ENCODE data around the gene TWIST2. TPM values are rescaled to one million over a fixed set of nuclear protein-coding genes. Genes with fewer than 3 reads are reported as not detected.

Gene TWIST2
- total RNA-seq, 1 experiment from 2014 or later, result not detected

DNA sequence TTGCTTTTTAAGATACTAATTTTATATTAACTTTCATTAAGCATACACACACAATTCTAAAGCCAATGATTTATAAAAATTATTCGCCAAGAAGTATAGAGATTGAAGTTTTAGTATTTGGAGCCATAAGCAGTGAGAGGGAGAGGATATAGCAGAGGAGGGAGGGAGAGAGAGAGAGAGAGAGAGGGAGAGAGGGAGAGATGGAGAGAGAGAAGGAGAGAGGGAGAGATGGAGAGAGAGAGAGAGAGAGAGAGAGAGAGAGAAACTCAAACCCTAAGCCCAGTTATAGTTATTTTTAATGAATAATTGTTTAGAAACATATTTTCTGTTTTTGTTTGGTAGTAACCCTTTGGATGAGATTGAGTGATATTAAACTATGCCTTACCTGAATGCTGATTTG is 5.3 kb downstream of the TWIST2 start:
- in situ Hi-C loops (cut with HindIII; ENCODE audit: low pct_unique_long_range_greater_than_20kb, low sequenced_read_pairs), result no loop called here

GRCh38 chr2:238853721-238854120 is 5.8 kb downstream of the TWIST2 start:
- in situ Hi-C loops (cut with HindIII; ENCODE audit: low pct_unique_long_range_greater_than_20kb, low sequenced_read_pairs), result no loop called here
- DNase-seq (ENCODE audit: low read depth), result no peak

More for the DNA sequence above, 5.3 kb downstream of the TWIST2 start:
- DNase-seq (ENCODE audit: low read depth), result no peak

DNA sequence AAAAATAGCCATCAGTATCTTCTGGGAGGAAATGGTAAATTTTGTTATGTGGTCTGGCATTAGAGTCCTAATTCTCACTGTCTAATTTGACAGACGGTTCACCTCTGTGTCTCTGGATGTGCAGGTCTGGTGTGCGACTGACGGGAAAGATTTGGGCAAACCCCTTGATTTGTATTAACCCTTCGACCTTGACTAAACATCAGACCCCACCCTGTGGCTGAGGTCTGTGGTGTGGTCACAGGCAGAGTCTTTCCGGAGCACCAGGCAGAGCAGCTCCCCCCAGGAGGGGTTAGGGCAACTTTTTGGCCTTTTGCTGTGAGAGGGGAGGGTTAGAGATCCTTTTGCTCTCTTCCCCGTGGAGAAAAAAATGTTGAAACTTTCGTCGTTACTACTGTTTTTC is 6.4 kb downstream of the TWIST2 start:
- no peak for DNase-seq (ENCODE audit: low read depth)
- in situ Hi-C loops (cut with HindIII; ENCODE audit: low pct_unique_long_range_greater_than_20kb, low sequenced_read_pairs), result no loop called here

- in situ Hi-C loops (cut with HindIII; ENCODE audit: low pct_unique_long_range_greater_than_20kb, low sequenced_read_pairs), result no loop called here
- no peak for DNase-seq (ENCODE audit: low read depth)
Observed at GRCh38 chr2:238854699-238855229, 6.9 kb downstream of the TWIST2 start.

- DNase-seq (ENCODE audit: low read depth), result no peak
- in situ Hi-C loops (cut with HindIII; ENCODE audit: low pct_unique_long_range_greater_than_20kb, low sequenced_read_pairs), result no loop called here
Observed at GRCh38 chr2:238855299-238855698, 7.4 kb downstream of the TWIST2 start.

- no peak for DNase-seq (ENCODE audit: low read depth)
- in situ Hi-C loops (cut with HindIII; ENCODE audit: low pct_unique_long_range_greater_than_20kb, low sequenced_read_pairs), result no loop called here
Observed at GRCh38 chr2:238855891-238856580, 8.2 kb downstream of the TWIST2 start.

DNA sequence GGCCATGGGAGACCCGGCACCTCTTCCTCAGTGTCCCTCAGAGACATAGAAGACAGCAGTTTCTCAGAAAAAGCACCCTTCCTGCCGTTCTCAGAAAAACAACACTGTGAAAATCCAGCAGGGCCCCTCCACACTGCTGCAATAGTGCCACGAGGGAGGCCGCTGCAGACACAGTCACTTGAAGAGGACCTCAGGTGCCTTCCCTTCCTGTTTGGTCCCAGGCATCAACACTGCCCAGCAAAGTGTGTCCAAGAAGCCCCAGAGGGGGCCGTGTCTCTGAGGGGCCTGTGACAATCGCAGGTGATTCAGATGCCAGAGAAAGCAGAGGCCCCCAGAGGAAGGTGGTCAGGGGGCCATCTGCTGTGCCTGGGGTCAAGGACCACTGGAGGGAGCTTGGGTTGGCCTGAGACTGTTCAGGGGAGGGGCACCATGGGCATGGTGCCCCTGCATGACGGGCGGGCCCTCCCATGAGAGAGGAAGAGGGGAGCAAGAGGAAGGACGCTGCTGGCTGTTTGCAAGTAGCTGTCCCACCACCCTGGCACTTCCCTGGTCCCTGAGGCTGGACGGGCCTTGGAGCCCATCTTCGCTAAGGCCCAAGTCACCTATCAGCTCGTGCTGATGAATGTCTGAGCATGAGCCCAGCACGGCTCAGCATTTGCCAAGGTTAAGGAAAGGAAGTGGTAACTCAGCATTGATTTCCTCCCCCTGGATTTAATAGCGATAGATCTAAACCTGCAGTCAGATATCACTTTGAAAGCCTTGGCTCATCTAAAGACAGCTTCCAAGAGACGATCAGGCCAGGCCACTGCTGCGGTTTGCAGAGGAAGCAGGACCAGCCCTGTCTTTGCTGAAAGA is 9.1 kb downstream of the TWIST2 start:
- in situ Hi-C loops (cut with HindIII; ENCODE audit: low pct_unique_long_range_greater_than_20kb, low sequenced_read_pairs), result no loop called here
- no peak for DNase-seq (ENCODE audit: low read depth)

GRCh38 chr2:238857959-238858358 is 10.1 kb downstream of the TWIST2 start:
- no peak for DNase-seq (ENCODE audit: low read depth)
- in situ Hi-C loops (cut with HindIII; ENCODE audit: low pct_unique_long_range_greater_than_20kb, low sequenced_read_pairs), result no loop called here

- DNase-seq (ENCODE audit: low read depth), result no peak
- in situ Hi-C loops (cut with HindIII; ENCODE audit: low pct_unique_long_range_greater_than_20kb, low sequenced_read_pairs), result no loop called here
Observed at GRCh38 chr2:238859636-238860347, 11.9 kb downstream of the TWIST2 start.

DNA sequence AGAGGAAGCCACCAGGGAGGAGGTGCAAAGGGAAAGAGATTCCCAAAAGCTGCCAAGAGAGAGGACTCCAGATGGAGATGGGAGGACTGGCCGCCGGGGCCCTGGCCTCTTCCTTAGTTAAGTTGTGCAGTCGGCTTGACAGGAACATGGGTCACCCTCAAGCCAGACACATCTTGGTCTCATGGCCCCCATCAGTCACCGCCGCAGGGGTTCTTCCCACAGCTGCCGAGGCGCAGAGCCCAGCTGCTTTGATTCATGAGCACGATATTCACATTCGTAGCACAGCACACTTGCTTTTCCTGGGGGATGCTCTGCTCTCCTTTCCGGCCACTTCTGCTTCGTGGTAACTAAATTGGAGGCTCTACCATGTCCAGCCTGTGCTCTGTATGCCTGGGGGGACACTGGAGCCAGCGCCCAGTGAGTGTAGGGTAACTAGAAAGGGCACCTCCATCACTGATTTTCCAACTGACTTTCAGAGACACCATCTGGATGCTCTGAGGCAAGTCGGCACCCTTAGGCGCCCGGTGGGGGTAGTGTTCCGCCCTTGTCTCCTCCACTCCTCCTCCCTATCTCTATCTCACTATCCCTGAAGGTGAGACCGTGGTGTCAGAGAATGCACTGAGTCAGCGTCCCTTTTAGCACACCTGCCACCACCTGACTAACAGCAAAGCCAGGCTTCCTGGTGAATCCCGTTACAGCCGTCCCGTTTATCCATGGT is 13.3 kb downstream of the TWIST2 start:
- in situ Hi-C loops (cut with HindIII; ENCODE audit: low pct_unique_long_range_greater_than_20kb, low sequenced_read_pairs), result no loop called here
- no peak for DNase-seq (ENCODE audit: low read depth)

DNA sequence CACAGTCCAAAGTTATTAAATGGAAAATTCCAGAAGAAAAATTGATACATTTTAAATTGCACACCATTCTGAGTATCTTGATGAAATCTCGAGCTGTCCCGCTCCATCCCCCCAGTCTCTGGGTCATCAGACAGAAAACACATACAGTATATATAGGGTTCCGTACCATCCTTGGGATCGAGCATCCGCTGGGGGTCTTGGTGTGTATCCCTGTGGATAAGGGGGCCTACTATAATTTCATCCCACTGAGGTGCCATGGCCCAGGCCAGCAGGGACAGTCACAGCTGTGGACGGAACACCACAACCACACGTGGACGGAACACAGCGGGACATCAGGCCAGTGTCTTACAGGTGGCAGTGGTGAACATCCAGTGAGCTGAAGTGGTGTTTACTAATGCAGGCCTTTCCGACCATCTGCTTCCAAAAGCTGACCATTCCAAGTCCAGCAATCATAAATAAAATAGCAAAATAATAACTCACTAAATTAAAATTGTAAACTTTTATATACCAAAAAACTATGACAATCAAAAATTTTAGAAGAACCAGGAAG is 14.0 kb downstream of the TWIST2 start:
- no peak for DNase-seq (ENCODE audit: low read depth)
- in situ Hi-C loops (cut with HindIII; ENCODE audit: low pct_unique_long_range_greater_than_20kb, low sequenced_read_pairs), result no loop called here

GRCh38 chr2:238862701-238863100 is 14.8 kb downstream of the TWIST2 start:
- in situ Hi-C loops (cut with HindIII; ENCODE audit: low pct_unique_long_range_greater_than_20kb, low sequenced_read_pairs), result no loop called here
- no peak for DNase-seq (ENCODE audit: low read depth)

- DNase-seq (ENCODE audit: low read depth), result no peak
- in situ Hi-C loops (cut with HindIII; ENCODE audit: low pct_unique_long_range_greater_than_20kb, low sequenced_read_pairs), result no loop called here
Observed at GRCh38 chr2:238863231-238863630, 15.3 kb downstream of the TWIST2 start.

GRCh38 chr2:238863749-238864206 is 15.9 kb downstream of the TWIST2 start:
- DNase-seq (ENCODE audit: low read depth), result no peak
- in situ Hi-C loops (cut with HindIII; ENCODE audit: low pct_unique_long_range_greater_than_20kb, low sequenced_read_pairs), result no loop called here

DNA sequence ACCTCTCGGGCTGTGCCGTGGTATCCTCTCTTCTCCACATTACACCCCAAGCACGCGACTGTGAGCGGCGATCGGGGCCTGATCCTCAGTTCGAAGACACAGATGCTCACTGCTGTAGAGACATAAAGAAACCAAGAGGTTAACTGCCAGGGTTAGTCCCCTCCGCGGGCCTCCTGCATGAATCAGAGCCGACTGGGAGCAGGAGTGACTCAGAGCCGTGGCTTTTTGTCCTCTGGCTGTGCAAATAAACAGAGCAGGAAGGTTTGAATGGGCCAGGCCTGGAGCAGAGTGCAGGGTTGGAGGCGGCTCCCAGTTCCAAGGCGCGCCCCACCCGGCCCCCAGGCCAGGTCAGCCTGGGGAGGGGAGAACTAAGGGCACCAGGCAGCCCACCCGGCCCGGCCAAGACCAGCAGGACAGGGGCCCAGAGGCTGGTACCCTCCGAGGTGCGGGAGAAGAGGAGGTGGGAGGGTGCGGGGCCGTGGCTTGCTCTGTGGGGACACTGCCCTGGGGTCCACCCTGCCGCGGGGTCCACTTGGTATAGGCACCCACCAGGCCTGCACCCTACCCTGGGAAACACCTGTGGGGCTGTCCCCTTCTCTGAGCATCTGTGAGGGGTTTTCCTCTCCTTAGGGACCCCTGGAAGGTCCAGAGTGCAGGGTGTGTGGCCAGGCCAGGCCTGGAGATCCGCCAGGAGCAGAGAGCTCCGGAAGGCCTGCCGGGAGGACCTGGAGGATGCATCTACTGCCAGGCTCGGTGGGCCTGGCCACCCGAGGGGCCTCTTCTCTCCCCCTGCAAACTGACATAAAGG is 16.5 kb downstream of the TWIST2 start:
- DNase-seq (ENCODE audit: low read depth), result peak; percentile 81
- in situ Hi-C loops (cut with HindIII; ENCODE audit: low pct_unique_long_range_greater_than_20kb, low sequenced_read_pairs), result no loop called here

DNA sequence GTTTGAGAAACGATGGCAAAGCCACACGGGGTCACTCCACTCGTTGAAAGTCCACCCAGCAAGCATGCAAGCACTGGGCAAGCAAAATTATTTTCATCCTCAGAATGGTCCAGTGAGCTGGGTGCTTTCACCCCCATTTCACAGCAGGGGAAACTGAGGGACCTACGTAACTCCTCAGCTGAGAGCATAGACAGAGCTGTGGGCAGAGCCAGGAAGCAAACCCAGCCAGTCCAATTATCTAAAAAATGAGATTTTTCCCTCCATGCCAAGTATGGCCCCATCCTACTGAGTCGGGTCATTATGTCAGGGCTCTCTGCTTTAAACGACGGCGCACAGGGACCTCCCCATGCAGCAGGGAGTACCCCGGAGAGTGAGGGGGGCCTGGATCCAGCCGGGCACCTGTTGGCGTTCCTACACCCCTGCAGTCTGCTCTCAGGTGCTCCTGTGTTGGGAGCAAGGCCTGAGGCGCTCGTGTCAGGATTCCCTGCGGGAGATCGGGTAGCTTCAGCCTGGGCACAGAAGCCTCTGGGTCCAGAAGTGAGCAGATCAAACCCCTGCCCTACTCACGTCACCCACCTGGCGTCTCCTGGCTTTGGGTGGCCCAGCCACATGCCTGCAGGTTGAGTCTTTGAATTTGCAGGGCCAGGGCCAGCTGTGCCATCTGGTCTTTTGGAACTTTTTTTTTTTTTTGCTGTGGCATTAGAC is 17.3 kb downstream of the TWIST2 start:
- in situ Hi-C loops (cut with HindIII; ENCODE audit: low pct_unique_long_range_greater_than_20kb, low sequenced_read_pairs), result no loop called here
- no peak for DNase-seq (ENCODE audit: low read depth)

All from Caki2 (cell line).